HG03097 (cell line): ENCODE data around the gene ASTN2.

ENCODE experiments used
- ATAC-seq: cut with Tn5 transposase; IDR thresholded peaks from one replicate; pipeline ENCODE4 v1.9.1; 2021; ENCODE audit not compliant: unreplicated experiment, low FRiP score

ASTN2 gene

DNA sequence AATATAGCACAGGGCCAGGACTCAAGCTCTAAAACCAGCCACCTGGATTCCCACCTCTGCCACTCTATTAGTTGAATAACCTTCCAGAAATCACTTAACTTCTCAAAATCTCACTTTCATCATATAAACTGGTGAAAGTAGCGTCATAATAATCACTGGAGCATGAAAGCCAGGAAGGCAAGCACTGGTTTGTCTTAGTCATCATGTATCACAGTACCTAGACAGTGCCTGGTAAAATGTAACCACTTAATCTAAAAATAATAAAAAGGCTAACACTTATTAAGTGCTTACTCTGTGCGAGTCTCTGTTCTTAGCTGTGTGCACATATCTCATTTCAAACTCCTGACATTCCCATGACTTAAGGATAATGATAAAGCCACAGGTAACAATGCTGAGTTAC lies 109.4 kb downstream of the ASTN2 start:
- no peak for ATAC-seq

DNA sequence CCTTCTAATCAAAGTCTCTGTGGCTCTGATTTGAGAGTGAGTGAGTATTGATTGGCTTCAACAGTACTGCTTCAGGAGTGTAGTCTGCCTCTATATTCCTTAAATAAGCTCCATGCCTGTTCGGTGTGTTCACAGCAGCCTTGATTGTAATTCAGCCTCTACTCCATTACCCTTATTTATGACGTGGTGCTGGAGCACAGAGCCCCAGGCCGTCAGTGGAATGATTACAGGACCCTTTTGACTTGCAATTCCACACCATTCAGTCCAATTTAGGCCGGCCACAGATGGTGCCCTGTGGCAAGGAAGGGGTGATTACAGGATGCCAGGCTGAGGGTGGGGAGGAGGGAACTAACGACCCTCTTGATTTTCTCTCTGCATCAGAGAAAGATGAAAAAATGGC lies 110.3 kb downstream of the ASTN2 start:
- ATAC-seq: no peak

DNA sequence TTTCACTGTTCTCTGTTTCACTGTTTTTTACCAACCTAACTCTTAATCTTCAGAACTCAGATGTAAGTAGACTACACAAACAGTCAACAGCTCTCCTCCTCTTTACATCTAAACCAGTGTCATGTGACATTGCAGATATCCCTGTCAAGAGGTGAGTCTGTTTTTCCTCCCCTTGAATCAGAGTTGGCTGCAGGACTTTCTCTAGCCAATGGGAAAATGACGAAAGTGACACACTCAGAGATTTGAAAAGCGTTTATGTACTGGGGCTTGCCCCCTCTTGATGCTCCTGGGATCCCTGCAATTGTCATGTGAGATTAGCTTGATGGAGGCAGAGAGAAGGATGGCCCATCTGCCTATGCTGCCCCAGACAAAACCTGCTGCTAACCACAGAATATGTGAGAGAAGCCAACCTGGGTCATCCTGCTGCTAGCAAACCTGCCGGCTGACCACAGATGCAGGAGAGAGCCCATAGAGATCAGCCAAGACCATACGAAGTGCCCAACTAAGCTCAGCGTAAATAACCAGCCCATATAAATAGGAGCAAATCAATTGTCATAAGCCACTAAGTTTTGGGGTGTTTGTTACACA lies 111.1 kb downstream of the ASTN2 start:
- ATAC-seq: no peak

DNA sequence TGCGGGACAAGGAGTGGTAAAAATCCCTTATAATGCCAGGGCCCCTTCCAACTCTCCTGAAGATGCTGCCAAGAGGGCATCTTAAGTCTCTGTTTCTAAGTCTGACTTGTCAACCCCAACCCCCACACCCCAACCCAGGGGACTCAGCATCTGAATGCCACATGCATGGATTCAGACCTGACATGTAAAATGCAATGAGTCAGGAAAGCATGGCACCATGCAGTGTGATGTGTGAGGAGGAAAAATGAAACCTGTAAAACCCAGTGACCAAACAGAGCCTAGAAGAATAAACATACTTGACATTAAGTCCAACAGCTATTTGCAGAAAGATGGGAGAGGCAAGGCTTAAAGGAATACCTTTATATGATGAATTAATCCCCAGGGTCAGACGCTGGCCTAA lies 112.4 kb downstream of the ASTN2 start:
- no peak for ATAC-seq

DNA sequence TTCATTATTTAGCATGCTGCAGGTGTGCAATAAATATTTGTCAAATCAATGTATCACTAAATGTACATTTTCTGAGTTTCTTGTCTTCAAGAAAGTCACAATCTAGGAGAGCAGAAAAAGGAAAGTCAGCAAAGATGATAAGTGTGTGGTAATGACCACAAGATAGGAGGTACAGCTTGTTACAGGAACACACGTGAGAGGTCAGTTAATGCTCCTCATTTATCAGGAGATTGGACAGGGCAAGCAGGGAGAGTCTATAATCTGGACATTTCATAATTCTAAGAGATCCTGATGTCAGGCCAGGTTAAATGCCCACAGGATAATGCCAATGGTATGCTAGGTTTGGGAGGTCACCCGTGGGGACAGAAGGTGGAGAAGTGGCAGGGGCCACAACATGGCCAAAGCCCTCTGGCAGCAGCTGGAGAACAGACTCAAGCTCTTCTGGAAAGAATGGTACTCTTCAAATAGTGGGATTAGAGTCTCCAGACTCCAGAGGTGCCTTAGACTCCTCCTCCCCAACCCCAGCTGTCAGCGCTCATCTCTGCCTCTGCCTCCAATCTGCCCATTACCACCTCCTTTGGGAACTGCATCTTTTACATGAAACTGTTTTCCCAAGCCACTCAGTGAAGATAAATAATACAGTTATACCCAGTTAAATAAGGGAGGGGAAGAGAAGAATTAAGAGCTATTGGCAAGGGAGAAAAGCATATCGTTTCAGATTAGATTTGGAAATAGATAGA lies 114.3 kb downstream of the ASTN2 start:
- ATAC-seq: no peak

DNA sequence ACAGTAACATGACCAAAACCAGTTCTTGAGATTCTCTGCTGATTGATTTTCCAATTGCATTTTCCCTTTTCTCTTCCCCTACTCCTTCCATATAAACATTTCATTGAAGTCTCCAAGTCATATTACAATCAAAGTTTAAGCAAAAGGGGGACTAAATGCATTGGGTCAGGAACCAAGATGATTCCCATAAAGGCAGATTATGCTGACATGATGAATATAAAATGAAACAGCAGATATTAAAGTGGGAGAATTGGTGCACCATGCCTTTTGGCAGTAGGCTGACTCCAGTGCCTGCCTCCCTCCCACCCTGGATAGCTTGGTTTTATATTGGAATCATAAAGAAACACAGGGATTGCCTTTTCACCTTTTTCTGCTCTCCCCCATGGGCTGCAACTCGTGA lies 118.4 kb downstream of the ASTN2 start:
- no peak for ATAC-seq

DNA sequence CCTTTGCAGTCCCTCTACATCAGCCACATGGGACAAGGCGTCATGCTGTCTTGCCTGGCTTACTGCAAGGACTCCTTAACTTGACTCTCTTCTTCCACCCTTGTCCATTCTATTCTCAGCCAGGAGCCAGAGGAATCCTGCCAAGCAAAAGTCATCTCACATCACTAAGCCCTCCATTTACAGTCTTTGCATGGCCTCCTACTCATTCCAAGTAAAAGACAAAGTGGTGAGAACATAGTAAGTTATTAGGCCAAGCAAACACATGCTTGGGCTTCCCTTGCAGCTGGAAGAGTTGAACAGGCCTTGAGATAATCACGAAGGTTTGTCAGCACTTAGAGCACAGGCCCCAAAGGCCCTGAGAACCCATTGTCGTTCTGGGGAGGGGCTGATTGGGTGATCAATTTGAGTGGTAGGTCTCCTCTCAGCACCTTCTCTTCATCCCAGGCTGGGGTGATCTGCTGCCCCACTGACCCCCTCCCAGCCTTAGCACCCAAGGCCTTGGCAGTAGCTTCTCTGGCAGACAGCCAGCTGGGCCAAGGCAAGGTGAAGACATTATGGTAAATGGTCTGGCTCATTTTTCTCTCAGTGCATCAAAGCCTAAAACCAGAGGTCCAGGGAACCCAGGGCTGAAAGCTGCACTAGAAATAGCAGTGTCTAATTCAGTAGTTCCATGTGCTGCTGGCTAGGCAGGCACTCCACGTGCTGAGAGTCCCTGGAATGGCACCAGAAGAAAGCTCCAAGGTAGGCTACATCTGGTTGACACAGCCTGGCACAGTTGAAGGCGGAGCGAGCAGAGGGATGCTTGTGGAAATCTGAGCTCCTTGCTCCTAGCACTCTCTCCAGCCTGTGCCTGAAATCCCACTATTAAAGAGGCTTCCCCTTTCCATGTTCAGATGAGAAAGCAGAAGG lies 121.4 kb downstream of the ASTN2 start:
- no peak for ATAC-seq

DNA sequence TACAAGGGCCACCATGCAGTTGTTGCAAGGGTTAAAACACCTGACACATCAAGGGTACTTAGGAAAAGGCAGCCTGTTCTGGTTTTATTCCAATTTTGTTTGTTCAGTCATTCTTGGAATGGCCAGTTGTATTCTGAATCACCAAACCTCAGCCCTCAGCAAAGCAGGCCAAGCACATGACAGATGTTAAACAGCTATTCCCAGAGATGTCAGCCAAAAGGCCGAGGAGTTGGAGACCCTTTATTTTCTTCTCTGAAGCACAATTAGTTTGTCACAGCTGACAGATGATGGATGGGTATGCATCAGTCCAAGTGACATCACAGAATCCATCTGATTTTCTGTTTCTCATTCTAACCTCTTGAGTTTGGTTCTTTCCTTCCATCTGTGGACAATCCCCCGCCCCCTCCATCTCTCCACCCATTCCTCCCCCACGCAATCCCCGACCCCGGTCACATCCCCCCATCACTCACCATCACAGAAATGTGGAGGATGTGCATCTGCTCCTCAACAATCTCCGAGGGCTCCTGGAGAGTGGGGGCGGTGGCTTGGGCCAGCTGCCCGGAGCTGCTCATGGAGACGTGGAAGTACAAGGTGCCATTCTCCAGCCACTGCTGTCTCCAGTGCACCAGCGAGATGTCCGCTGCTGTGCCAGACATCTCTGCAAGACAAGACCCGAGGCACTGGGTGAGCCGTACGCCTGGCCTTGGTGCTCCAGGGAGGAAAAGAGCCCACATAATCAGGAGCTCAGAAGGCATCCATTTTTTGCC lies 123.8 kb downstream of the ASTN2 start:
- ATAC-seq: no peak

DNA sequence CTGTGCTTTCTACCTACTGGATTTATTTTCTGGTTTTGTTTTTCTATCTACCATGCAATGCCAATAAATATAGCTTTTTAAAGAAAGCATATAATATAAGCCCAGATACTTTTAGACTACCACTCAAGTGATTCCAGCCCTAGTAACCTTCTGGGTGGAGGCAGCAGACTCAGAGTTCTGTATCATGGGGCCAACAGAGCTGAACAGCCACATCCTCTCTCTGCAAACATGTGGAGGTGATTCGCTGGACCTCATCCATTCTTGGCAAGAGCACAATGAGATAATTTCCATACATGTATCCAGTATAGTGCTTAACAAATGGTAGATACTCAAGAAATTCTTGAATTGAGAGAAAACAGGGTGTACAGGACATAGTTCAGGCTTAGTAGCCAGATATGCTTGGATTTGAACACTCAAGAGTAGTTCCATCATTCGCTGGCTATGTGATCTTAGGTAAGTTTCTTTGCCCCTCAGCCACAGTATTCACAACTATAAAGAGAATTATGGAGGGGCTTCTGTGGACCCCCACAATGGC lies 124.5 kb downstream of the ASTN2 start:
- ATAC-seq: no peak

DNA sequence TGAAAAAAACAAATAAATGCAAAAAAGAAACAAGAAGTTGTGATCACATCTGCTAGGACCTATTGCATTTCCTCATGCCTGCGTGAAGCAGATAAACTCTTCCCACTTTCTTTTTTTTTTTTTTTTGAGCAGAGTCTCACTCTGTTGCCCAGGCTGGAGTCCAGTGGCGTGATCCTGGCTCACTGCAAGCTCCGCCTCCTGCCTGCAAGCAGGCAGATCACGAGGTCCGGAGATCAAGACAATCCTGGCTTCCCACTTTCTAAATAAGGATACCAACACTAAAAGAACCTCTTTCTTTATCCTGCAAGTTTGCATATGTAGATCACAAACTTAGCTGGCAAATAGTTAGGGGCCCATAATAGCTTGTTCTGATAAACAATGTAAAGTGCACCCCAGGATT lies 128.6 kb downstream of the ASTN2 start:
- ATAC-seq: no peak

DNA sequence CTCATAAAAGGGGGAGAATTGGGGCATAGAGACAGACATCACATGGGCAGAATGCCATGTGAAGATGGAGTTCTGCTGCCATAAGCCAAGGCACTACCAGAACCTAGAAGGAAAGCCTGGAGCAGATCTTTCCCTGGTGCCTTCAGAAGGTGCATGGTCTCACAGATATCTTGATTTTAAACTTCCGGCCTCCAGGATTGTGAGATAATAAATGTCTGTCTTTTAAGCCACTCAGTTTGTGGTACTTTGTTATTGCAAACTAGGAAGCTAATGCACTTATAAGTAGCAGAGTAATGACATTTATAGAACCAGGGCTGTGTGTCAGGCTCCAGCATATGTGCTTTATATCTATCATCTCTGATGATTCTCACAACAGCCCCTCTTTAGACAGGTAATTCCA lies 130.4 kb downstream of the ASTN2 start:
- ATAC-seq: no peak

DNA sequence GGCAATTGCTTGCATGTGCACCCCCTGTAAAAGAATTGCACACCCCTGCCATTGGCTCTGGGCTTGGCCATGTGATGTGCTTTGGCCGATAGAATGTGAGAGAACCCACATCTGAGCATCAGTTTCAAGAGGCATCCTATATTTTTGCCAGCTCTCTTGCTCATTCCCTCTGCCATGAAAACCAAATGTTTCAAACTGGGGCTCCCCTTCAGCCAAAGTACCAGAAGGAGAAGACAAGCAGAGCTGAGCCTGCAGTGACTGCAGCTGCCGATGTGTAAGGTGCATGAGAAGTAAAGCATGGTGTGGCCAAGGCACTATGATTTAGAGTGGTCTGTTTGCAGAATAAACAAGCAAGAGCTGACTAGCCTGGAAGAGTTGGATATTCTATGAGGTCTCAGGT lies 132.3 kb downstream of the ASTN2 start:
- no peak for ATAC-seq

DNA sequence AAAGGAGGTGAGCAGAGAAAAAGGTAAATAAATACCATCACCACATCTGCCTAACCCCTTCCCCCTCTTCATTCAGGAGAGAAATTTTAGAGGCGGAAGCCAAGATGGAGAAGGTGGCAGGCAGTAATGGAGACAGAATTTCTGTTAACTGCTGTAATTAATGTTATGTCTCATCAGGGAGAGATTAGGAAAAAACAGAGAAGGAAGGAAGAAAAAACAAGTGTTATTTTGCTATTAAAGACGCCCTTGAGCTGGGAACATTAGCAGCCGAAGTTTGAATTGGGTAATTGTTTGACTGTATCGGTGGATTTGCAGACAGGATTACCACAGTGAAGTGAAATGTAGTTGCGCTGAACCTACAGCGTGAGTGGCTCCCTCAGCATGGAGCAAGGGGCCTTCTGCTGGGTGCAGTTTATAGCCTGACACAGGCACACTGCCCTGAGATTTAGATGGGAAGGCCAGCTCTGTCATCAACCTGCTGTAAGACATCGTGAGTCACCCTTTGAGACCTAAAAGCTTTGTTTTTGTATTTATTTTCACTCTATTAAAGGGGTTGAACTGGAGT lies 136.3 kb downstream of the ASTN2 start:
- ATAC-seq: no peak

DNA sequence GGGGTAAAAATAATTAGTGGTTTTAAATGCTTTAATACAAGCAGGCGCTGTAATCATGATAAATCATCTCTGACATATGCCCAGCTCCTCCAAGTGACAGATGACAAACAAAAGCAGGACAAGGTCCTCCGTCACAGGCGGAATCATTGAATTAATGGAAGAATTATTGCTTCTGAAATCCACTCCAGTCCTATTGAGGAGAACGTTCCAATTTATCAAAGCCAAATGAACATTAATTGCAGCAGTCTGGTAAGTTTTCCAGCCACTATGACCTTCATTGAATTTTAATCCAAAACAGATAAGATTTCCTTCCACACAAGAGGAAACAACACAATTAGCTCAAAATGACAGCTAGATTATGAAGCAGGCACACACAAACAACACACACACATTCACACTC lies 136.8 kb downstream of the ASTN2 start:
- ATAC-seq: no peak

DNA sequence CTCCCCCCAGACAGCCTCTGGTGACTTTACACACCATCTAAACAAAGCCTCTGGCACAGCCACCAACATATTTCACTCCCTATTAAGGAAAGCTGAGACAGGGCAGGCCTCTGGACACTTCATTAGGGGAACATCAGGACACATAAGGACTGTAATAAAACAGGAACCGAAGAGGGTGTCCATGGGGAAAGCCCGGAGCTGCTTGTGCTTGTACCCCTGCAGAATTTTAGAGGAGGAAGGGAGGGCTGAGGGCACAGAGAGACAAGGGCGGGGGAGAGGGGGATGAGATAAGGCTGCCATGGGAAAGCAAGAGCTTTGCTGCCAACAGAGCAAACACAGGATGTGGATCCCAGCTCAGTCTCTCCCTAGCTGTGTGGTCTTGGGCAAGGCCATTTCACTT lies 138.4 kb downstream of the ASTN2 start:
- no peak for ATAC-seq

DNA sequence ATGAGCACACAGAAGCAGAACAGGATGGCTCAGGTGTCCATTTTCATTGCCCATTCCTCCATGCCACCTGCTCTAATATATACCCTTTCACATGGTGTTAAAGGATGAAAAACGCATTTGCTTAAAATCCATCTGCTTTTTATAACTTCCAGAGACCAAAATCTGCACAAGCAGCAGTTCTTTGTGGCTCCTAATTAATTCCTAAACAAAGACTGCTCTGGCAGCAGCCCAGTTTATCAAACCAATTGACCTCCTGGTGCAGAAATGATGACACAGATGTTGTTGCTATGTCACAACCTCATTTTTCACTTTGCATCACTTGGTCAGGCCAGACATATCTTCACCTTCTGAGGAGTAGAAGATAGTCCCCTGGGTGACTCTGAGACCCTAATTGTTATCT lies 141.2 kb downstream of the ASTN2 start:
- no peak for ATAC-seq

DNA sequence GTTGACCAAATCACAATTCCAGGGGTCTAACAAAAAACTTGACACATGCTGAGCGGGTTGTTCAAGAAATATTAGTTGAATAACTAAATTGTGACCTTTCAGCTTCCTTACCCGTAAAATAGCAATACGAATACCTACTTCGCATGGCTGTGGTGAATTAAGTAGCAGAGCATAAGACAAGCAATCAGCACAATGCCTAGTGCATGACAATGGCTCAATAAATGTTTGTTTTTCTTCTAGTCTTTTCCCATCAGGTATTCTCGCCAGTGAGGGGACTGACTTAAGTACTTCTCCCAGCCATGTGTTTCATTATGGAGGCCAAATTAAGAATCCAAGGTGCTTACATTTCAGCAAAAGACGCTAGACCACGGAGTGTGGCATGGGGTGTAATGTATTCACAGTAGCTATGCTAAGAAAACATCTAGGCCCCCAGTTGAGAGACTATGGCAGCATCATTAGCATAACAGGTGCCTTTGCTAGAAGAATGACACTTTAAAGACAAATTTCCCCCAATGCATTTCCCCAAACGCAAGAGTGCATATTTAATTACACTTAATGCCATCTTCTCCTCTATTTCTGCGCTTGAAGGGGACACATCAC lies 145.9 kb downstream of the ASTN2 start:
- no peak for ATAC-seq

DNA sequence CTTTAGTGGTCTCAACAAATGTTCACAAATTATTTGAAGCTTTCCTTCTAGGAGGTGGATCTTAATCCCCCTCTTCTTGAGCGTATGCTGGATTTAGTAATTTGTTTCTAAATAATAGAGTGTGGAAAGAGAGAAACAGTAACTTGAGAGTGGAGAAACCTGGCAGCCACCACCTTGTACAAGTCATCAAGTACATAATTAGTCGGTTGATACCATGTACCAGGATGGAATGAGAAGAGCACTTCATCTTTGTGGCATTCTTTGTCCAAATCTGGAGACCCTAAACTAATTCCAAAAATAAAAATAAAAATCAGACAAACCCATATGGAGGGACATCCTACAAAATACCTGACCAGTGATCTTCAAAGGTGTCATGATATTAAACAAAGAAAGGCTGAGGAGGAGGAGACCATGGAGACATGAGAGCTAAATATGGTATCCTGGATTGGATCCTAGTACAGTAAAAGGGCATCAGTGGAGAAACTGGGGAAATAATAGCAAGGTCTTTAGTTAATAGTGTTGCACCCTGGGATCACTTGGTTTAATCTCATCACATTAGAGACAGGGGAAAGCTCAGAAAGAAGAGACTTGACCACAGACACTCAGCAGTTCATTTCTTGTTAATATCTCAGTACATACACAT lies 147.9 kb downstream of the ASTN2 start:
- ATAC-seq: no peak

DNA sequence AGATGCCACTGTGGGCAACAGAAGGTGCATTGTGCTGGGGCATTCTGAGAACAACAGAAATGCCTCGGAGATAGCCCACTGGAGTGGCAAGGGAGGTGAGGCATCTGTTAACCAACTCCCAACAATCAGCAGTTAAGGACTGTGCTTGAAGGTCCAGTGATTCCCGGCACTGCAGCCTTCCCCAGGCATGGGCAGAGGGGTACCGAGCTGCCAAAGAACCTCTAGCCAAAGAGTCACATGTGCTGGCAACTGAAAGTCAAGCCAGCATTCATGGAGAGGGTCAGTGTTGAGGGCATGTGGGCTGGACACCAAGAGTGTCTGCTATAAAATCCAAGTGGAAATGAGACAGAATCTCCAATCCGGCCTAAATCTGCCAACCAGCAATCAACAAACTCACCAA lies 149.6 kb downstream of the ASTN2 start:
- no peak for ATAC-seq
